Measurements from ENCODE around the gene ZNRD2.

DNA sequence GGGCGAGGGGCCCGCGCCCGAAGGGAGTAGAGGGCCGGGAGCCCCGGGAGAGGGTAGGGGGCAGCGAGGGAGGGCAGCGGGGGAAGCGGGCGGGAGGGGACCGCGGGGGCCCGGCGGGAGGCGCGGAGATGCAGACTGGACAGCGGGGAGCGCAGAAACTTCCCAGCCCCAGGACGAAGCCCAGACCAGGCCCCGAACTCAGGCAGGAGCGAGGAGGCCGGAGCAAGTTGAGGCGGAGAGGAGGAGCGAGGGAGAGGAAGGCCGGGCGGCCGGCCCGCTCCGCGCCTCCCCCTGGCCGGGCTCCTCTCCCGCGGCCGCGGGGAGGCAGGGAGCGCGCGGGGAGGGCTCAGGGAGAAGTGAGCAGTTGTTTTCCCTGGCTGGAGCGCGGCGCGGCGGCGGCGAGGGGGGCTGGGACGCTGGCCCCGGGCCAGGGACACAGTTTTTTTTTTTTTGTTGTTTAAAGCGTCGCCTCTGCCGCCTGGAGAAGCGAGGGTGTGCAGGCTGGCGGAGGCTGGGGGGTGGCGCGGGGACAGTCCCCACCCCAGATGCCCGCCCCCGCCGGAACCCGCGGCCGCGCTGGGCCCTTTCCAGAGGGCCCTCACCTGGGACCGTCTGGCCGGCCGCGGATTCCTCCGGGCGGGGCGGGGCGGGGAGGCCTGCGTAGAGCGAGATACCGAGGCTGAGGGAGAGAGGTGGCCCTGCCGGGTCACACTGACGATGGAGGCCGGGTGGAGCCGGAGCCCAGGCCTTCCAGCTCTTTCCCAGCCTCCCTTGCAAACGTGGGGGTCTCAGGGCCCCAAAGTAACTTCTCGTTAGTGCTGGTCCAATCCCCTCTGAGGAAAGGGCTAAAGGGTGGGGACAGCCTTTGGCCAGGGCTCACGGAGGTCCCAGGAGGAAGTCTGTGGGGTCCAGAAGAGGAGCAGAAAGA lies 12.0 kb upstream of the ZNRD2 start, which contains the start of gene LTBP3:
- no peak for TF ChIP-seq YY1 (IDR thresholded peaks at IDR 0.05; ENCODE audit: insufficient read depth, insufficient read length)
- no peak for TF ChIP-seq SUZ12 (IDR thresholded peaks at IDR 0.05; ENCODE audit: extremely low read depth, insufficient read depth, insufficient read length)
- no peak for TF ChIP-seq ZNF274 (IDR thresholded peaks at IDR 0.05; ENCODE audit: low read depth, low read length)
